PC-9 (cell line): ENCODE results near the gene SRP68. TPM values are rescaled to one million over a fixed set of nuclear protein-coding genes. Genes with fewer than 3 reads are reported as not detected.

Experiments used
- BruUV-seq: library from RNA; stranded (reverse); fragments of 400-500 nt; replicated peaks from 2 replicates; lab custom pipeline; 2021; lab: Mats Ljungman, UMichigan
- CTCF ChIA-PET: fragments of 300-600 bp; sonication (Branson Sonifier 250); formaldehyde crosslinking; loops from one replicate; lab custom pipeline; 2022; ENCODE audit warnings: antibody characterized with exemption; lab: Charles Lee
- POLR2A ChIA-PET: fragments of 300-600 bp; sonication (Branson Sonifier 250); formaldehyde crosslinking; loops from one replicate; lab custom pipeline; 2022; ENCODE audit warnings: antibody characterized with exemption; ENCODE audit not compliant: unreplicated experiment; lab: Charles Lee
- DNase-seq, 2 experiments: peaks; one replicate each; pipeline versions ENCODE4 v3.0.0 to v3.0.0-alpha.2; 2015 to 2022; ENCODE audit warnings: mixed read lengths in 1 of 2
- H2AFZ ChIP-seq: fragments of 200-600 bp; sonication (generic); 2 replicates; pipeline ENCODE4 v1.8.1; 2017; ENCODE audit warnings: antibody characterized with exemption
- H3F3A ChIP-seq: fragments of 200-600 bp; sonication (generic); 2 replicates; pipeline ENCODE4 v1.8.1; 2017; ENCODE audit warnings: antibody characterized with exemption, mild to moderate bottlenecking, low read depth; ENCODE audit not compliant: insufficient read depth
- H3K27ac ChIP-seq: fragments of 200-600 bp; sonication (generic); 2 replicates; pipeline ENCODE4 v1.6.1; 2016; ENCODE audit warnings: mixed run types
- H3K27me3 ChIP-seq: fragments of 200-600 bp; sonication (generic); 2 replicates; pipeline ENCODE4 v1.6.1; 2016; ENCODE audit warnings: low read depth, mixed run types; ENCODE audit not compliant: insufficient read depth
- H3K36me3 ChIP-seq: fragments of 200-600 bp; sonication (generic); 2 replicates; pipeline ENCODE4 v1.6.1; 2016; ENCODE audit warnings: low read depth, mixed run types
- H3K4me1 ChIP-seq: fragments of 200-600 bp; sonication (generic); replicated peaks from 2 replicates; pipeline ENCODE4 v1.6.1; 2016; ENCODE audit warnings: mixed run types; ENCODE audit not compliant: insufficient read depth
- H3K4me2 ChIP-seq: fragments of 200-600 bp; sonication (generic); 2 replicates; pipeline ENCODE4 v1.6.1; 2017; ENCODE audit warnings: mixed run types
- H3K4me3 ChIP-seq: fragments of 200-600 bp; sonication (generic); 2 replicates; pipeline ENCODE4 v1.6.1; 2016; ENCODE audit warnings: mixed run types
- H3K79me2 ChIP-seq: fragments of 200-600 bp; sonication (generic); 2 replicates; pipeline ENCODE4 v1.6.1; 2017; ENCODE audit warnings: low read depth, mixed run types
- H3K9me2 ChIP-seq: fragments of 200-600 bp; sonication (generic); 2 replicates; pipeline ENCODE4 v1.8.1; 2017; ENCODE audit warnings: mild to moderate bottlenecking; ENCODE audit not compliant: insufficient read depth
- H3K9me3 ChIP-seq: fragments of 200-600 bp; sonication (generic); 2 replicates; pipeline ENCODE4 v1.8.1; 2016; ENCODE audit warnings: low read depth; ENCODE audit not compliant: insufficient read depth
- H4K20me1 ChIP-seq: fragments of 200-600 bp; sonication (generic); 2 replicates; pipeline ENCODE4 v1.8.1; 2017; ENCODE audit not compliant: insufficient read depth
- CTCF ChIP-seq: fragments of 200-600 bp; sonication (generic); conservative IDR thresholded peaks from 2 replicates; pipeline ENCODE4 v1.6.1; 2017; ENCODE audit warnings: mixed run types, antibody characterized with exemption, mild to moderate bottlenecking, moderate library complexity
- EZH2 ChIP-seq: fragments of 200-600 bp; sonication (generic); IDR thresholded peaks from 2 replicates; pipeline ENCODE4 v1.8.0; 2017; ENCODE audit warnings: antibody characterized with exemption, low read depth
- intact Hi-C: fragments of 100-400 bp; cut with micrococcal nuclease; formaldehyde crosslinking; loops from one replicate; pipeline ENCODE4 v1.10.0; 2022; ENCODE audit not compliant: unreplicated experiment
- total RNA-seq: library from RNA; stranded (reverse); gene quantifications from 2 replicates; pipeline ENCODE4 v1.2.3, GENCODE V29; 2021

SRP68 gene
- total RNA-seq, 1 experiment from 2014 or later, result 91.7 TPM

GRCh38 chr17:76003915-76004314 lies 68.4 kb downstream of the SRP68 start:
- H3K36me3 ChIP-seq, result no peaks in the 10 kb centered on the region
- TF ChIP-seq EZH2 (no peak), CTCF (no peak)
- ChIA-PET POLR2A (interaction anchor here (0.6 kb wide), 1 partner anchor 25 kb away, joined by 3 read pairs; the partner anchor contains the start of genes ACOX1 and TEN1), CTCF (interaction anchor here (0.5 to 0.7 kb wide), 3 partner anchors 60 to 396 kb away, joined by 3 to 6 read pairs (median 3); no protein-coding TSS in a partner anchor)
- H3K27ac ChIP-seq, result no peak overlapping the region
- no peaks in the 10 kb centered on the region for H3K9me2 ChIP-seq
- intact Hi-C loops, result loop anchor here (10.0 kb wide), 1 partner anchor 229 kb away; a partner anchor contains a TSS
- no peaks in the 10 kb centered on the region for H3K27me3 ChIP-seq
- peaks cover 28% of the 10 kb centered on the region for H3F3A ChIP-seq
- no peaks in the 10 kb centered on the region for H4K20me1 ChIP-seq
- H3K79me2 ChIP-seq, result no peaks in the 10 kb centered on the region
- no peak overlapping the region for H3K4me2 ChIP-seq
- DNase-seq, result no peak
- no peak overlapping the region for H3K4me3 ChIP-seq
- no TSS peak for BruUV-seq
- H2AFZ ChIP-seq, result no peak overlapping the region
- H3K4me1 ChIP-seq, result peaks cover 14% of the 10 kb centered on the region
- H3K9me3 ChIP-seq, result no peaks in the 10 kb centered on the region

GRCh38 chr17:76002100-76002499 lies 70.2 kb downstream of the SRP68 start:
- H3K4me1 ChIP-seq, result peaks cover 32% of the 10 kb centered on the region
- CTCF ChIA-PET, result interaction anchor here (0.7 kb wide), 1 partner anchor 86 kb away, joined by 4 read pairs; no protein-coding TSS in a partner anchor
- TF ChIP-seq CTCF (no peak), EZH2 (no peak)
- H4K20me1 ChIP-seq, result no peaks in the 10 kb centered on the region
- peaks cover 47% of the 10 kb centered on the region for H3F3A ChIP-seq
- H3K9me2 ChIP-seq, result no peaks in the 10 kb centered on the region
- H3K36me3 ChIP-seq, result no peaks in the 10 kb centered on the region
- H3K27ac ChIP-seq, result no peak overlapping the region
- intact Hi-C loops, result loop anchor here (10.0 kb wide), 1 partner anchor 227 kb away; a partner anchor contains a TSS
- no peak for DNase-seq
- H3K4me2 ChIP-seq, result no peak overlapping the region
- no peaks in the 10 kb centered on the region for H3K9me3 ChIP-seq
- H2AFZ ChIP-seq, result no peak overlapping the region
- no peak overlapping the region for H3K4me3 ChIP-seq
- POLR2A ChIA-PET, result no interaction called here
- H3K79me2 ChIP-seq, result no peaks in the 10 kb centered on the region
- no TSS peak for BruUV-seq
- H3K27me3 ChIP-seq, result no peaks in the 10 kb centered on the region

- H3K9me3 ChIP-seq, result no peaks in the 10 kb centered on the region
- H3K4me1 ChIP-seq, result peaks cover 44% of the 10 kb centered on the region
- no peak for DNase-seq
- no peaks in the 10 kb centered on the region for H3K9me2 ChIP-seq
- TF ChIP-seq CTCF (peak; percentile 63), EZH2 (no peak)
- no peaks in the 10 kb centered on the region for H4K20me1 ChIP-seq
- no peak within 1 kb of the TSS for H2AFZ ChIP-seq
- no peaks in the 10 kb centered on the region for H3K27me3 ChIP-seq
- no peak within 1 kb of the TSS for H3K4me3 ChIP-seq
- no peak within 1 kb of the TSS for H3K4me2 ChIP-seq
- no peaks in the 10 kb centered on the region for H3K36me3 ChIP-seq
- no TSS peak for BruUV-seq
- H3K79me2 ChIP-seq, result no peaks in the 10 kb centered on the region
- ChIA-PET POLR2A (interaction anchor here (0.6 kb wide), 1 partner anchor 221 kb away, joined by 3 read pairs; no protein-coding TSS in a partner anchor), CTCF (interaction anchor here (0.6 kb wide), 1 partner anchor 66 kb away, joined by 13 read pairs; no protein-coding TSS in a partner anchor)
- peaks cover 57% of the 10 kb centered on the region for H3F3A ChIP-seq
- H3K27ac ChIP-seq, result no peak within 1 kb of the TSS
- intact Hi-C loops, result loop anchor here (10.0 kb wide), 1 partner anchor 226 kb away; a partner anchor contains a TSS
These were observed 71.4 kb downstream of the SRP68 start, which contains the start of gene CDK3 for GRCh38 chr17:76000755-76001521. TSS of gene CDK3 (plus strand) at chr17:76000855. CDS start at chr17:76001426, 571 bp downstream.
